Naive thymus-derived CD8-positive, alpha-beta T cell (primary cell): ENCODE data around the gene HBS1L. TPM values are rescaled to one million over a fixed set of nuclear protein-coding genes. Genes with fewer than 3 reads are reported as not detected.
A peak's percentile ranks its signal among the peaks of the same experiment; 100 is the strongest.

ENCODE experiments used
- ATAC-seq, 2 donors: fragments of 150-1000 bp; cut with Tn5 transposase in 1 of 2; sonication (Bioruptor Pico), chemical (Tn5 transposase) in 1 of 2; 1 replicate in 1 of 2; 2 replicates in 1 of 2; pipeline ENCODE4 v1.10.0; 2021; ENCODE audit warnings: mild to moderate bottlenecking in 2 of 2, moderate library complexity in 2 of 2
- POLR2A ChIA-PET: fragments of 350-600 bp; sonication (Branson Sonifier 250); formaldehyde crosslinking; loops from one replicate; lab custom pipeline; 2021; ENCODE audit warnings: antibody characterized with exemption; lab: Charles Lee
- DNase-seq, 10 donors: peaks; one replicate each; pipeline versions ENCODE4 v3.0.0 to v3.0.0-alpha.2; 2020 to 2022
- H3K27ac Mint-ChIP-seq, 10 donors: one replicate each; pipeline ENCODE4 v1.8.0; 2020 to 2022; ENCODE audit warnings: mild to moderate bottlenecking in 10 of 10, mixed read lengths in 10 of 10, moderate library complexity in 4 of 10, inconsistent platforms in 1 of 10
- H3K27me3 Mint-ChIP-seq, 5 donors: one replicate each; pipeline ENCODE4 v1.8.0; 2021 to 2022; ENCODE audit warnings: mixed read lengths in 5 of 5
- H3K36me3 Mint-ChIP-seq, 3 donors: one replicate each; pipeline ENCODE4 v1.8.0; 2020 to 2022; ENCODE audit warnings: mixed read lengths in 3 of 3, mild to moderate bottlenecking in 2 of 3, inconsistent platforms in 1 of 3
- H3K4me1 Mint-ChIP-seq, 4 donors: one replicate each; pipeline ENCODE4 v1.8.0; 2021 to 2022; ENCODE audit warnings: mixed read lengths in 4 of 4
- H3K4me3 Mint-ChIP-seq, 10 donors: one replicate each; pipeline ENCODE4 v1.8.0; 2020 to 2022; ENCODE audit warnings: mild to moderate bottlenecking in 10 of 10, mixed read lengths in 10 of 10, moderate library complexity in 6 of 10, inconsistent platforms in 1 of 10
- H3K9me3 Mint-ChIP-seq, 9 donors: one replicate each; pipeline ENCODE4 v1.8.0; 2020 to 2022; ENCODE audit warnings: mixed read lengths in 9 of 9, mild to moderate bottlenecking in 3 of 9, inconsistent platforms in 1 of 9, moderate library complexity in 1 of 9
- polyA plus RNA-seq, 3 donors: library from polyadenylated mRNA; unstranded; fragments of 300-500 nt; fragmentation: Illumina TruSeq; gene quantifications; one replicate each; pipeline ENCODE4 v1.2.3, GENCODE V29; 2021
- total RNA-seq, 8 experiments: library from RNA in 2 of 8; stranded (reverse) in 2 of 8; gene quantifications; one replicate each; pipeline ENCODE4 v1.2.3 and lab custom pipeline; 2021 to 2026

The HBS1L gene
- total and polyA plus RNA-seq, 5 experiments from 2014 or later, result 71.1 to 96.9 (median 78.2) TPM

GRCh38 chr6:135054226-135054568 lies 425 bp downstream of the HBS1L start:
- no peaks in the 10 kb centered on the region for H3K9me3 Mint-ChIP-seq
- H3K4me1 Mint-ChIP-seq, result peaks cover 24 to 44% (median 39%) of the 10 kb centered on the region in 4 donors
- POLR2A ChIA-PET, result interaction anchor here (0.8 to 4.5 kb wide), 21 partner anchors 8 to 1236 kb away, joined by 3 to 48 read pairs (median 7); partner anchors contain the start of genes BCLAF1 and MYB
- peak; percentile 8 to 31 for ATAC-seq
- H3K36me3 Mint-ChIP-seq, result peaks cover 0 to 15% (median 6%) of the 10 kb centered on the region in 3 donors
- H3K27me3 Mint-ChIP-seq, result no peaks in the 10 kb centered on the region
- H3K27ac Mint-ChIP-seq, result peak overlapping the region; percentile 95 to 100 (median 99)
- peak overlapping the region; percentile 90 to 100 (median 98) for H3K4me3 Mint-ChIP-seq
- peak in 1 of 10 donors; percentile 12 for DNase-seq

- no peak for ATAC-seq
- Mint-ChIP-seq H3K27ac (peak overlapping the region; percentile 71 to 100 (median 98)), H3K4me1 (peaks cover 30 to 52% (median 46%) of the 10 kb centered on the region in 4 donors), H3K36me3 (peaks cover 5 to 23% (median 13%) of the 10 kb centered on the region in 3 donors), H3K4me3 (peak overlapping the region; percentile 90 to 100 (median 98)), H3K27me3 (no peaks in the 10 kb centered on the region), H3K9me3 (no peaks in the 10 kb centered on the region)
- POLR2A ChIA-PET, result interaction anchor here (1.2 to 4.5 kb wide), 7 partner anchors 7 to 129 kb away, joined by 3 to 48 read pairs (median 7); partner anchors contain the start of gene MYB
- DNase-seq, result no peak
Observed at GRCh38 chr6:135053406-135053805, 1.2 kb downstream of the HBS1L start.

GRCh38 chr6:135052939-135053338 lies 1.7 kb downstream of the HBS1L start:
- Mint-ChIP-seq H3K4me3 (peak overlapping the region; percentile 52 to 100 (median 98)), H3K27me3 (no peaks in the 10 kb centered on the region), H3K4me1 (peaks cover 34 to 56% (median 51%) of the 10 kb centered on the region in 4 donors), H3K27ac (peak overlapping the region; percentile 67 to 100 (median 98)), H3K9me3 (no peaks in the 10 kb centered on the region), H3K36me3 (peaks cover 5 to 27% (median 13%) of the 10 kb centered on the region in 3 donors)
- POLR2A ChIA-PET, result interaction anchor here (1.2 to 4.5 kb wide), 3 partner anchors 34 to 130 kb away, joined by 3 to 48 read pairs (median 4); no protein-coding TSS in a partner anchor
- no peak for DNase-seq
- no peak for ATAC-seq

GRCh38 chr6:135048915-135049314 lies 5.7 kb downstream of the HBS1L start:
- Mint-ChIP-seq H3K27me3 (no peaks in the 10 kb centered on the region), H3K27ac (peak overlapping the region; percentile 32 to 89 (median 52)), H3K36me3 (peaks cover 5 to 46% (median 13%) of the 10 kb centered on the region in 3 donors), H3K4me1 (peaks cover 36 to 76% (median 70%) of the 10 kb centered on the region in 4 donors), H3K4me3 (peak overlapping the region in 3 of 10 donors; percentile 1 to 46 (median 24)), H3K9me3 (no peaks in the 10 kb centered on the region)
- POLR2A ChIA-PET, result interaction anchor here (1.1 kb wide), 1 partner anchor 132 kb away, joined by 3 read pairs; the partner anchor contains the start of gene MYB
- DNase-seq, result no peak
- no peak for ATAC-seq

- DNase-seq (no peak), ATAC-seq (peak in 1 of 2 donors; percentile 22)
- peaks cover 37 to 74% (median 71%) of the 10 kb centered on the region in 4 donors for H3K4me1 Mint-ChIP-seq
- H3K27ac Mint-ChIP-seq, result peak overlapping the region; percentile 2 to 93 (median 58)
- H3K9me3 Mint-ChIP-seq, result no peaks in the 10 kb centered on the region
- POLR2A ChIA-PET, result no interaction called here
- H3K36me3 Mint-ChIP-seq, result peaks cover 5 to 60% (median 13%) of the 10 kb centered on the region in 3 donors
- H3K27me3 Mint-ChIP-seq, result no peaks in the 10 kb centered on the region
- H3K4me3 Mint-ChIP-seq, result peak overlapping the region in 8 of 10 donors; percentile 17 to 76 (median 49)
Observed at GRCh38 chr6:135047336-135047735, 7.3 kb downstream of the HBS1L start.

GRCh38 chr6:135046912-135047311 lies 7.7 kb downstream of the HBS1L start:
- Mint-ChIP-seq H3K9me3 (no peaks in the 10 kb centered on the region), H3K4me3 (peak overlapping the region in 8 of 10 donors; percentile 2 to 76 (median 33)), H3K27me3 (no peaks in the 10 kb centered on the region), H3K4me1 (peaks cover 37 to 75% (median 71%) of the 10 kb centered on the region in 4 donors), H3K27ac (peak overlapping the region in 7 of 10 donors; percentile 35 to 93 (median 60)), H3K36me3 (peaks cover 5 to 62% (median 13%) of the 10 kb centered on the region in 3 donors)
- ATAC-seq (peak; percentile 32 to 56), DNase-seq (no peak)
- POLR2A ChIA-PET, result interaction anchor here (0.6 to 1.6 kb wide), 2 partner anchors 8 to 137 kb away, joined by 3 to 7 read pairs; partner anchors contain the start of gene HBS1L

- Mint-ChIP-seq H3K4me3 (peak overlapping the region in 7 of 10 donors; percentile 9 to 56 (median 29)), H3K4me1 (peaks cover 30 to 75% (median 68%) of the 10 kb centered on the region in 4 donors), H3K9me3 (no peaks in the 10 kb centered on the region), H3K27me3 (no peaks in the 10 kb centered on the region), H3K27ac (peak overlapping the region in 9 of 10 donors; percentile 19 to 82 (median 60)), H3K36me3 (peaks cover 5 to 62% (median 11%) of the 10 kb centered on the region in 3 donors)
- DNase-seq, result no peak
- ATAC-seq, result peak in 1 of 2 donors; percentile 20
- POLR2A ChIA-PET, result no interaction called here
Observed at GRCh38 chr6:135044639-135045038, 10.0 kb downstream of the HBS1L start.

GRCh38 chr6:135043846-135044245 lies 10.8 kb downstream of the HBS1L start:
- POLR2A ChIA-PET, result interaction anchor here (1.0 kb wide), 1 partner anchor 137 kb away, joined by 3 read pairs; the partner anchor contains the start of gene MYB
- Mint-ChIP-seq H3K36me3 (peaks cover 4 to 63% (median 6%) of the 10 kb centered on the region in 3 donors), H3K27me3 (no peaks in the 10 kb centered on the region), H3K4me3 (peak overlapping the region in 1 of 10 donors; percentile 7), H3K9me3 (no peaks in the 10 kb centered on the region), H3K4me1 (peaks cover 32 to 78% (median 71%) of the 10 kb centered on the region in 4 donors), H3K27ac (peak overlapping the region in 4 of 10 donors; percentile 3 to 60 (median 48))
- no peak for ATAC-seq
- DNase-seq, result no peak

- H3K9me3 Mint-ChIP-seq, result no peaks in the 10 kb centered on the region
- H3K36me3 Mint-ChIP-seq, result peaks cover 0 to 61% (median 2%) of the 10 kb centered on the region in 3 donors
- H3K4me3 Mint-ChIP-seq, result peak overlapping the region in 3 of 10 donors; percentile 0 to 58 (median 2)
- H3K27ac Mint-ChIP-seq, result peak overlapping the region in 5 of 10 donors; percentile 0 to 71 (median 48)
- no peaks in the 10 kb centered on the region for H3K27me3 Mint-ChIP-seq
- ATAC-seq (no peak), DNase-seq (no peak)
- H3K4me1 Mint-ChIP-seq, result peaks cover 28 to 73% (median 67%) of the 10 kb centered on the region in 4 donors
- POLR2A ChIA-PET, result interaction anchor here (1.0 kb wide), 1 partner anchor 138 kb away, joined by 3 read pairs; the partner anchor contains the start of gene MYB
Observed at GRCh38 chr6:135043364-135043763, 11.3 kb downstream of the HBS1L start.

- H3K27ac Mint-ChIP-seq, result peak overlapping the region in 5 of 10 donors; percentile 28 to 78 (median 50)
- peaks cover 13 to 45% (median 41%) of the 10 kb centered on the region in 4 donors for H3K4me1 Mint-ChIP-seq
- DNase-seq (no peak), ATAC-seq (no peak)
- H3K27me3 Mint-ChIP-seq, result no peaks in the 10 kb centered on the region
- H3K4me3 Mint-ChIP-seq, result no peak overlapping the region
- POLR2A ChIA-PET, result interaction anchor here (1.1 kb wide), 1 partner anchor 18 kb away, joined by 3 read pairs; no protein-coding TSS in a partner anchor
- H3K9me3 Mint-ChIP-seq, result no peaks in the 10 kb centered on the region
- peaks cover 0 to 77% (median 23%) of the 10 kb centered on the region in 3 donors for H3K36me3 Mint-ChIP-seq
Observed at GRCh38 chr6:135038335-135038734, 16.3 kb downstream of the HBS1L start.

- H3K4me1 Mint-ChIP-seq, result peaks cover 7 to 44% (median 40%) of the 10 kb centered on the region in 4 donors
- no peak for ATAC-seq
- no peaks in the 10 kb centered on the region for H3K9me3 Mint-ChIP-seq
- DNase-seq, result no peak
- POLR2A ChIA-PET, result interaction anchor here (1.1 to 1.3 kb wide), 2 partner anchors 17 to 19 kb away, joined by 3 read pairs; partner anchors contain the start of gene HBS1L
- peak overlapping the region in 7 of 10 donors; percentile 31 to 78 (median 44) for H3K27ac Mint-ChIP-seq
- peaks cover 3 to 76% (median 25%) of the 10 kb centered on the region in 3 donors for H3K36me3 Mint-ChIP-seq
- no peaks in the 10 kb centered on the region for H3K27me3 Mint-ChIP-seq
- no peak overlapping the region for H3K4me3 Mint-ChIP-seq
Observed at GRCh38 chr6:135037541-135037940, 17.1 kb downstream of the HBS1L start.

- Mint-ChIP-seq H3K27me3 (no peaks in the 10 kb centered on the region), H3K27ac (peak overlapping the region; percentile 12 to 84 (median 66)), H3K4me1 (peaks cover 7 to 43% (median 36%) of the 10 kb centered on the region in 4 donors), H3K9me3 (no peaks in the 10 kb centered on the region), H3K4me3 (no peak overlapping the region), H3K36me3 (peaks cover 3 to 73% (median 25%) of the 10 kb centered on the region in 3 donors)
- POLR2A ChIA-PET, result interaction anchor here (1.3 kb wide), 1 partner anchor 18 kb away, joined by 3 read pairs; the partner anchor contains the start of gene HBS1L
- DNase-seq (no peak), ATAC-seq (no peak)
Observed at GRCh38 chr6:135036731-135037420, 17.7 kb downstream of the HBS1L start.
